Glomerular endothelial cell (primary cell): ENCODE data around the gene PELI2. TPM values are rescaled to one million over a fixed set of nuclear protein-coding genes. Genes with fewer than 3 reads are reported as not detected.
A peak's percentile ranks its signal among the peaks of the same experiment; 100 is the strongest.

ENCODE experiments used
- DNase-seq: peaks from one replicate; pipeline ENCODE4 v3.0.0-alpha.2; 2011; ENCODE audit warnings: low read depth, low spot score; ENCODE audit errors: extremely low read depth
- total RNA-seq: library from RNA; depleted of rRNA; stranded (reverse); fragments of >200 nt; gene quantifications from 2 replicates; pipeline ENCODE4 v1.2.3, GENCODE V29; 2015

PELI2 gene
- total RNA-seq, 1 donor from 2014 or later = 3.7 TPM

- DNase-seq = no peak
Observed at GRCh38 chr14:56119201-56119981, 1.2 kb downstream of the PELI2 start.

GRCh38 chr14:56120091-56120691, 2.0 kb downstream of the PELI2 start:
- peak; percentile 12 for DNase-seq

GRCh38 chr14:56121816-56122215, 3.6 kb downstream of the PELI2 start:
- DNase-seq = no peak

GRCh38 chr14:56122301-56122700, 4.1 kb downstream of the PELI2 start:
- no peak for DNase-seq

GRCh38 chr14:56124327-56124726, 6.1 kb downstream of the PELI2 start:
- DNase-seq = no peak

- DNase-seq = no peak
Observed at GRCh38 chr14:56125772-56126636, 7.8 kb downstream of the PELI2 start.

- DNase-seq = no peak
Observed at GRCh38 chr14:56126637-56126913, 8.4 kb downstream of the PELI2 start.

GRCh38 chr14:56127156-56127555, 8.9 kb downstream of the PELI2 start:
- no peak for DNase-seq

- no peak for DNase-seq
Observed at GRCh38 chr14:56129092-56129491, 10.9 kb downstream of the PELI2 start.

- no peak for DNase-seq
Observed at GRCh38 chr14:56129933-56130332, 11.7 kb downstream of the PELI2 start.

GRCh38 chr14:56131004-56131864, 13.0 kb downstream of the PELI2 start:
- no peak for DNase-seq

- no peak for DNase-seq
Observed at GRCh38 chr14:56131865-56132833, 13.9 kb downstream of the PELI2 start.

GRCh38 chr14:56133547-56133946, 15.3 kb downstream of the PELI2 start:
- DNase-seq = no peak

- DNase-seq = no peak
Observed at GRCh38 chr14:56135001-56135400, 16.8 kb downstream of the PELI2 start.

GRCh38 chr14:56135668-56136067, 17.5 kb downstream of the PELI2 start:
- no peak for DNase-seq

- DNase-seq = no peak
Observed at GRCh38 chr14:56136571-56137452, 18.6 kb downstream of the PELI2 start.

- DNase-seq = no peak
Observed at GRCh38 chr14:56137453-56137807, 19.2 kb downstream of the PELI2 start.

GRCh38 chr14:56137849-56138248, 19.6 kb downstream of the PELI2 start:
- no peak for DNase-seq

- DNase-seq = no peak
Observed at GRCh38 chr14:56138928-56139327, 20.7 kb downstream of the PELI2 start.
